Effector memory CD8-positive, alpha-beta T cell (primary cell): ENCODE results near the gene JAKMIP2.

Source experiments
- ATAC-seq: fragments of 150-1000 bp; cut with Tn5 transposase; replicated peaks from 2 replicates; pipeline ENCODE4 v1.10.0; 2021; ENCODE audit warnings: mild to moderate bottlenecking, moderate library complexity
- DNase-seq, 3 experiments: peaks; one replicate each; pipeline ENCODE4 v3.0.0; 2021
- H3K27ac Mint-ChIP-seq, 2 donors: one replicate each; pipeline ENCODE4 v1.8.0; 2022; ENCODE audit warnings: mild to moderate bottlenecking in 2 of 2, mixed read lengths in 2 of 2, moderate library complexity in 2 of 2
- H3K27me3 Mint-ChIP-seq, 2 donors: one replicate each; pipeline ENCODE4 v1.8.0; 2022; ENCODE audit warnings: mixed read lengths in 2 of 2
- H3K36me3 Mint-ChIP-seq: one replicate; pipeline ENCODE4 v1.8.0; 2022; ENCODE audit warnings: mild to moderate bottlenecking, moderate library complexity, mixed read lengths; ENCODE audit not compliant: insufficient read depth
- H3K4me1 Mint-ChIP-seq, 2 donors: one replicate each; pipeline ENCODE4 v1.8.0; 2022; ENCODE audit warnings: low read depth in 2 of 2, mixed read lengths in 2 of 2
- H3K4me3 Mint-ChIP-seq, 2 donors: one replicate each; pipeline ENCODE4 v1.8.0; 2022; ENCODE audit warnings: mild to moderate bottlenecking in 2 of 2, mixed read lengths in 2 of 2, moderate library complexity in 2 of 2
- H3K9me3 Mint-ChIP-seq, 2 donors: one replicate each; pipeline ENCODE4 v1.8.0; 2022; ENCODE audit warnings: mixed read lengths in 2 of 2

Gene JAKMIP2

DNA sequence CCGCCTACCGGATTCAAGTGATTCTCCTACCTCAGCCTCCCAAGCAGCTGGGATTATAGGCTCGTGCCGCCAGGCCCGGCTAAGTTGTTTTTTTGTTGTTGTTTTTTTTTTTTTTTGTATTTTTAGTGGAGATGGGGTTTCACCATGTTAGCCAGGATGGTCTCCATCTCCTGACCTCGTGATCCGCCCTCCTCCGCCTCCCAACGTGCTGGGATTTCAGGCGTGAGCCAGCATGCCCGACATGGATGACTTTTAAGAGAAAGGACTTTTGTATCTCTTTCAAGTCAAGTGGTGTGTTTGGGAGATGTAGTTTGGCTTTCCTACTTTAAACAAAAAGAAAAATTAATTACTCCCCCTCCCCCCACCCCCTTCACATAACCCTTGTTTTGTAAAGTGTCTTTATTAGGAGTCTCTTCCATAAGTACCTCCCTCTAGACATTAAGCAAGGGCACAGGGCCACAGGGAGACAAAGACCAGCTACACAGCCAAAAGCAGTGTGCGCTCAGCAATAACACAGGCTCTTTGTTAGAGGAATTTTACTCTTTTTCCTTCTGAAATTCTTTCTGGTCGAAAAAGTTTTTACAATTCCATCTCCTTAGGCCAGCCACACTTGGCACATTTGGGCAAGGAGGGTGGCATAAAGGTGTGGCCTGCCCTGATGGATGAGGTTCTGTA, 31.2 kb downstream of the JAKMIP2 start:
- peaks cover 8 to 33% of the 10 kb centered on the region in 2 donors for H3K4me1 Mint-ChIP-seq
- no peak overlapping the region for H3K27ac Mint-ChIP-seq
- H3K4me3 Mint-ChIP-seq: no peak overlapping the region
- peaks cover 4% of the 10 kb centered on the region for H3K36me3 Mint-ChIP-seq
- DNase-seq: no peak
- no peaks in the 10 kb centered on the region for H3K9me3 Mint-ChIP-seq
- no peak for ATAC-seq
- no peaks in the 10 kb centered on the region for H3K27me3 Mint-ChIP-seq

- no peaks in the 10 kb centered on the region for H3K27me3 Mint-ChIP-seq
- H3K4me1 Mint-ChIP-seq: peaks cover 5 to 38% of the 10 kb centered on the region in 2 donors
- H3K36me3 Mint-ChIP-seq: peaks cover 4% of the 10 kb centered on the region
- no peak overlapping the region for H3K27ac Mint-ChIP-seq
- no peak for DNase-seq
- H3K4me3 Mint-ChIP-seq: no peak overlapping the region
- no peak for ATAC-seq
- H3K9me3 Mint-ChIP-seq: no peaks in the 10 kb centered on the region
Observed at GRCh38 chr5:147750065-147750464, 32.5 kb downstream of the JAKMIP2 start.

DNA sequence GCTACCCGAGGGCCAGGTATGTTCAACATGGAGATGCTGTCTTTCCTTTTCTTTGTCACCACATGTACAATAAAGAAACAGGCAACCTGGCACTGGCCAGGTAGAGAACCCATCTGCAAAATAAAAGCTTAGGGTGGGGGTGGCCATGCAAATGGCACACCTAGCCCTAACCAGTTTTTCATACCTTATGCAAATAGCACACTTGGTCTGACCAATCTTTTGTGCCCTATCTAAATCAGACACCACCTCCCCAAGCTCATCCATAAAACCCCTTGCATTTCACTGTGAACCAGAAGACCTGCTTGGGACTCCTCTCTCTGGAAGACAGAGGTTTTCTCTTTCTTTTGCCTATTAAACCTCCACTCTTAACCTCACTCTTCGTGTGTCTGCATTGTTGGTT, 33.9 kb downstream of the JAKMIP2 start:
- peaks cover 4% of the 10 kb centered on the region for H3K36me3 Mint-ChIP-seq
- H3K4me3 Mint-ChIP-seq: no peak overlapping the region
- H3K27me3 Mint-ChIP-seq: no peaks in the 10 kb centered on the region
- DNase-seq (no peak), ATAC-seq (no peak)
- H3K4me1 Mint-ChIP-seq: peaks cover 9 to 27% of the 10 kb centered on the region in 2 donors
- H3K9me3 Mint-ChIP-seq: no peaks in the 10 kb centered on the region
- no peak overlapping the region for H3K27ac Mint-ChIP-seq

DNA sequence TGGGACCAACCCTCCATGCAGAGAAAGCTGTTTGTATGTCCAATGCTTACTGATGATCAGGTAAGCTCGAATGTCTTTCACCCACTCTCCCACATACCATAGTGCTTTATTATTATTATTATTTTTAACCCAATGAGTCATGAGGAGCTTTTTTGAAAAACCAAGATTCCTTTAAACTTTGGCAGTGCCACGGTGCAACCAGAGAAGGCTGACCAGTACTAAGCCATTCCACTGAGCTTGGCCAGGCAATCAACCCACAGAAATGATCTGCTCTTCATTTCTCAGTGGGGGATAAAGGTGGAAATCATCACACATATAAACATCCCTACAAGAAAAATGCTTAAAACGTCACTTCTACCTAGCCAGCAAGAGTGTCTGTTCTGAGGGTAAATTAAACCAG, 35.5 kb downstream of the JAKMIP2 start:
- DNase-seq: no peak
- no peak overlapping the region for H3K27ac Mint-ChIP-seq

DNA sequence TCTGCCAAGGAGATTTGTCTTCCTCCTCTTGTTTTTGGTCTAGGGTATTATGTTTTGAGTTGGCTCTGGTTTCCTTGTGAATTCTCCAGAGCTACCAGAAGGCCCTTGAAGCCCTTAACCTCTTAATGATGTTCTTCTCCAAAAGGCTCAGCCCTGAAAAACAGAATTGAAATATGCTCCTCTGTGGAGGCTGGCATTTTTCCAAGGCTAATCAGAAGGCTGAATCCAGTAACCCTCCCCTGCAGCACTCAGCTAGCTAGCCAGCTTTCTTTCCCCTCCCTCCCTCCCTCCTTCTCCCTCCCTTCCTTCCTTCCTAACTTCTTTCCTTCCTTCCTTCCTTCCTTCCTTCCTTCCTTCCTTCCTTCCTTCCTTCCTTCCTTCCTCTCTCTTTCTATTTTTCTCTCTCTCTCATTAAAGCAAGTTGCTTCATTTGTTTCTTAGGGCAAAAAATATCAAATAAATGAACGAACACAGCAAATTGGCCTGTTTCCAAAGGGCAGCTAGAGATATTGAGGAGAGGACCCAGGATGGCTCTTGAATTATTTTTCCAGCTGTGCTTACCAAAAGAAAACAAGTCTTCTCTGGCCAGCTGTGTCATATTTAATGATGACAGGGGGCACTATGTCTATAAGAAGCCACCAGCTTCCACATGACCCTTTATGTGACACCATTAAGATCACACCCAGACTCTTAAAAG, 38.7 kb downstream of the JAKMIP2 start:
- no peaks in the 10 kb centered on the region for H3K27me3 Mint-ChIP-seq
- ATAC-seq: no peak
- H3K4me3 Mint-ChIP-seq: no peak overlapping the region
- DNase-seq: no peak
- peaks cover 12 to 19% of the 10 kb centered on the region in 2 donors for H3K4me1 Mint-ChIP-seq
- H3K27ac Mint-ChIP-seq: peak overlapping the region in 1 of 2 donors; percentile 22
- no peaks in the 10 kb centered on the region for H3K36me3 Mint-ChIP-seq
- no peaks in the 10 kb centered on the region for H3K9me3 Mint-ChIP-seq

More for the DNA sequence above, 35.5 kb downstream of the JAKMIP2 start:
- no peaks in the 10 kb centered on the region for H3K36me3 Mint-ChIP-seq
- ATAC-seq: no peak
- H3K4me3 Mint-ChIP-seq: no peak overlapping the region
- no peaks in the 10 kb centered on the region for H3K27me3 Mint-ChIP-seq
- no peaks in the 10 kb centered on the region for H3K9me3 Mint-ChIP-seq
- peaks cover 8 to 19% of the 10 kb centered on the region in 2 donors for H3K4me1 Mint-ChIP-seq

- DNase-seq: no peak
- Mint-ChIP-seq H3K27ac (no peak overlapping the region), H3K36me3 (no peaks in the 10 kb centered on the region), H3K4me1 (peaks cover 13 to 22% of the 10 kb centered on the region in 2 donors), H3K4me3 (no peak overlapping the region), H3K9me3 (no peaks in the 10 kb centered on the region), H3K27me3 (no peaks in the 10 kb centered on the region)
- no peak for ATAC-seq
Observed at GRCh38 chr5:147743012-147743411, 39.5 kb downstream of the JAKMIP2 start.

DNA sequence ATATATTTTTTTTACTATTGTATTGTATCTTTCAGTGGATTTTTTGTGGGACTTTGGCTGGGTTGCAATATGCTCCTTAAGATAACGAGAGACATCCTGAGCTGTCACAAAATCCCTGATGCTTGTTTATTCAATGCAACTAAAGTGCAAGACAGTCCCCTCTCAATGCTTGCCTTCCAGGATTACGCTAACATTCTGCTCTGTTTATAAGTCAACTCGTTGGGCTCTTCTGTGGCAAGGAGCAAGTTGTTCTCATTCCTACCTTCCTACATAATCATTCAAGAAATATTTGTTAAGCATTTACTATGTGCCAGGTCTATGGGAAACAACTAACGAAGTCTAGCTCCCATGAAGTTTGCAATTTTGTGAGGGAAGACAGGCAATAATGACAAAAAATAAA, 40.4 kb downstream of the JAKMIP2 start:
- Mint-ChIP-seq H3K27me3 (no peaks in the 10 kb centered on the region), H3K27ac (peak overlapping the region in 1 of 2 donors; percentile 40), H3K36me3 (no peaks in the 10 kb centered on the region), H3K4me3 (no peak overlapping the region), H3K9me3 (no peaks in the 10 kb centered on the region), H3K4me1 (peaks cover 11 to 16% of the 10 kb centered on the region in 2 donors)
- DNase-seq (no peak), ATAC-seq (no peak)

GRCh38 chr5:147740864-147741263, 41.7 kb downstream of the JAKMIP2 start:
- H3K4me3 Mint-ChIP-seq: no peak overlapping the region
- no peak overlapping the region for H3K27ac Mint-ChIP-seq
- H3K27me3 Mint-ChIP-seq: no peaks in the 10 kb centered on the region
- H3K4me1 Mint-ChIP-seq: peaks cover 10 to 16% of the 10 kb centered on the region in 2 donors
- no peaks in the 10 kb centered on the region for H3K36me3 Mint-ChIP-seq
- DNase-seq (no peak), ATAC-seq (no peak)
- H3K9me3 Mint-ChIP-seq: no peaks in the 10 kb centered on the region

DNA sequence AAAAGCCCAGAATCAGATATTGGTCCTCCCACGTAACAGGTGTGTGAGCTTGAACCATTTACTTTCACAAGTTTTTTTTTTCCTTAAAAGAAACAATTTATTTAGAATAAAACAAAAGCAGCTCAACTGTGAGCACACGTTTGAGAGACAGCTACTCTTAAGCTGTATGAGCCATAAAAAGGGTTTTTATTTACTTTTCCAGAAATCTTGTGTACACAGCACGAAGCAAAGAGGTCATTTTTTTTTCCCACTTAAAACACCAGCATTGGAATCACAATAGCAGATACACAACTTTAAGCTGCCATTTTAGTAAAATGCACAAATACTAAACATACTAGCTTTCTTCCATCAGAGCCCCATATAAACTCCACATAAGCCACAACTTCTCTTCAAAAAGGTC, 44.6 kb downstream of the JAKMIP2 start:
- H3K27ac Mint-ChIP-seq: no peak overlapping the region
- H3K36me3 Mint-ChIP-seq: no peaks in the 10 kb centered on the region
- H3K4me1 Mint-ChIP-seq: peaks cover 10 to 17% of the 10 kb centered on the region in 2 donors
- H3K27me3 Mint-ChIP-seq: no peaks in the 10 kb centered on the region
- H3K4me3 Mint-ChIP-seq: no peak overlapping the region
- DNase-seq (no peak), ATAC-seq (no peak)
- peaks cover 0 to 2% of the 10 kb centered on the region in 2 donors for H3K9me3 Mint-ChIP-seq

GRCh38 chr5:147735621-147736125, 46.9 kb downstream of the JAKMIP2 start:
- ATAC-seq (no peak), DNase-seq (no peak)
- Mint-ChIP-seq H3K9me3 (peaks cover 0 to 2% of the 10 kb centered on the region in 2 donors), H3K4me1 (peaks cover 9 to 16% of the 10 kb centered on the region in 2 donors), H3K27ac (no peak overlapping the region), H3K36me3 (no peaks in the 10 kb centered on the region), H3K4me3 (no peak overlapping the region), H3K27me3 (no peaks in the 10 kb centered on the region)

- no peak for DNase-seq
- ATAC-seq: no peak
- Mint-ChIP-seq H3K36me3 (no peaks in the 10 kb centered on the region), H3K4me3 (no peak overlapping the region), H3K27ac (no peak overlapping the region), H3K4me1 (peaks cover 6 to 13% of the 10 kb centered on the region in 2 donors), H3K27me3 (no peaks in the 10 kb centered on the region), H3K9me3 (peaks cover 0 to 2% of the 10 kb centered on the region in 2 donors)
Observed at GRCh38 chr5:147734894-147735293, 47.6 kb downstream of the JAKMIP2 start.

DNA sequence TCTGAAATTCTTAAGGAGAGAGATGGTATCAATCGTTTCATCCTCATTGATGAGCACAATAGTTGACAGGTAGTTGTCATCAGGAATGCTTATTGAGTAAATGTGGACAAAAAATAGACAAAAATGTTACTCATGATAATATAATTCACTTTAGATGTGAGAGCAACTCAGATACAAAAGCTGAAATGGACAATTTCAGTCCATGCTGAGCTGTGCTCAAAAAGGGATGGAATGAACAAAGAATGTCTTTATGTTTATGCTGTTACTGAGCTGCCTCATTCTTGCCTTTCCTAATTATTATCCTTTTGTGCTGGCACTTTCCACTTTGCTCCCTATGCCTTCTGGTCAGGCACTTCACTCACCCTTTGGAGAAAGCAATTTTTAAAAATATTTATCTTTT, 49.5 kb downstream of the JAKMIP2 start:
- Mint-ChIP-seq H3K4me1 (peaks cover 3 to 5% of the 10 kb centered on the region in 2 donors), H3K27me3 (no peaks in the 10 kb centered on the region), H3K9me3 (peaks cover 0 to 2% of the 10 kb centered on the region in 2 donors), H3K27ac (no peak overlapping the region), H3K4me3 (no peak overlapping the region), H3K36me3 (no peaks in the 10 kb centered on the region)
- ATAC-seq (no peak), DNase-seq (no peak)

GRCh38 chr5:147732291-147732883, 50.1 kb downstream of the JAKMIP2 start:
- Mint-ChIP-seq H3K4me3 (no peak overlapping the region), H3K4me1 (peaks cover 3 to 5% of the 10 kb centered on the region in 2 donors), H3K27ac (no peak overlapping the region), H3K27me3 (no peaks in the 10 kb centered on the region), H3K9me3 (peaks cover 0 to 2% of the 10 kb centered on the region in 2 donors), H3K36me3 (no peaks in the 10 kb centered on the region)
- DNase-seq (no peak), ATAC-seq (no peak)
